ENCODE data around the gene RAD50.

DNA sequence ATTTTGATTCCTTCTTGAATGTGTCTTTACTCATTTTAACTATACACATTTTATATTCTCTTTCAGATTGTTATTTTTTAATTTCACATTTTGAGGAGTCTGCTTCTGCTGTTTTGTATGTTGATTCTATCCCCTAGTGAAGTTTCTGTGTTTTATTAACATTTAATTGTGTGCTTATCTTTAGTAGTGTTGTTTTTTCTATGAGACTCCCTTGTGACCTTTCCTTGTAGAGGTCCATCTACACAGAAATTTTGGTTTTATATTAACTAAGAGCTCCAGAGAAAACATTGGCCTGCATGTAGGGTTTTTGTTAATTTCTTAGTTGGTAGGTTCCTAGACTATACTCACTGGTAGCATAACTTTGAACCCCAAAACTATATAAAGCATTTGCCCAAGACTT, 65.8 kb downstream of the RAD50 start:
- TF ChIP-seq, protein P1, sequence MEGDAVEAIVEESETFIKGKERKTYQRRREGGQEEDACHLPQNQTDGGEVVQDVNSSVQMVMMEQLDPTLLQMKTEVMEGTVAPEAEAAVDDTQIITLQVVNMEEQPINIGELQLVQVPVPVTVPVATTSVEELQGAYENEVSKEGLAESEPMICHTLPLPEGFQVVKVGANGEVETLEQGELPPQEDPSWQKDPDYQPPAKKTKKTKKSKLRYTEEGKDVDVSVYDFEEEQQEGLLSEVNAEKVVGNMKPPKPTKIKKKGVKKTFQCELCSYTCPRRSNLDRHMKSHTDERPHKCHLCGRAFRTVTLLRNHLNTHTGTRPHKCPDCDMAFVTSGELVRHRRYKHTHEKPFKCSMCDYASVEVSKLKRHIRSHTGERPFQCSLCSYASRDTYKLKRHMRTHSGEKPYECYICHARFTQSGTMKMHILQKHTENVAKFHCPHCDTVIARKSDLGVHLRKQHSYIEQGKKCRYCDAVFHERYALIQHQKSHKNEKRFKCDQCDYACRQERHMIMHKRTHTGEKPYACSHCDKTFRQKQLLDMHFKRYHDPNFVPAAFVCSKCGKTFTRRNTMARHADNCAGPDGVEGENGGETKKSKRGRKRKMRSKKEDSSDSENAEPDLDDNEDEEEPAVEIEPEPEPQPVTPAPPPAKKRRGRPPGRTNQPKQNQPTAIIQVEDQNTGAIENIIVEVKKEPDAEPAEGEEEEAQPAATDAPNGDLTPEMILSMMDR (IDR thresholded peaks at IDR 0.05; ENCODE audit: low read depth, low read length): no peak
- TF ChIP-seq, protein P2, sequence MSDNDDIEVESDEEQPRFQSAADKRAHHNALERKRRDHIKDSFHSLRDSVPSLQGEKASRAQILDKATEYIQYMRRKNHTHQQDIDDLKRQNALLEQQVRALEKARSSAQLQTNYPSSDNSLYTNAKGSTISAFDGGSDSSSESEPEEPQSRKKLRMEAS (IDR thresholded peaks at IDR 0.05; ENCODE audit: low read depth, low read length): no peak
- TF ChIP-seq POLR2A (IDR thresholded peaks at IDR 0.05; ENCODE audit: extremely low read depth, insufficient read length): no peak

Measured in NB4 (cell line).